SK-N-SH (cell line): ENCODE measurements around the gene C2orf42. TPM values are rescaled to one million over a fixed set of nuclear protein-coding genes. Genes with fewer than 3 reads are reported as not detected.
A peak's percentile ranks its signal among the peaks of the same experiment; 100 is the strongest.
"Not testable (repeated sequence)": the region's sequence is repeated elsewhere in the genome, so short reads cannot be mapped to it uniquely, and the experiment has no call there.

ENCODE experiments used
- CTCF ChIA-PET: fragments of 300-600, 350-600 bp; formaldehyde crosslinking; extraction: SDS; loops from one replicate; lab custom pipeline; 2021; lab: Yijun Ruan, JAX
- POLR2A ChIA-PET: fragments of 350-600 bp; sonication (Branson Sonifier 250); formaldehyde crosslinking; extraction: SDS; loops from one replicate; lab custom pipeline; 2020; ENCODE audit warnings: antibody characterized with exemption, inconsistent platforms; lab: Yijun Ruan, JAX
- DNase-seq: peaks from one replicate; pipeline ENCODE4 v3.0.0; 2012
- H2AFZ ChIP-seq: fragments of 200-600 bp; sonication (generic); 2 replicates; pipeline ENCODE4 v1.8.1; 2016; ENCODE audit warnings: antibody characterized with exemption, mild to moderate bottlenecking, low read depth
- H3F3A ChIP-seq: fragments of 200-600 bp; sonication (generic); replicated peaks from 2 replicates; pipeline ENCODE3; 2016; ENCODE audit warnings: antibody characterized with exemption, mild to moderate bottlenecking; ENCODE audit not compliant: insufficient read depth
- H3K27ac ChIP-seq, 2 experiments: fragments of 200-500 bp in 1 of 2; fragments of 200-600 bp in 1 of 2; sonication (Bioruptor generic) in 1 of 2; sonication (generic), shearing (Covaris generic) in 1 of 2; 2 replicates each; pipeline versions ENCODE4 v1.5.1 to v1.6.1; 2014 to 2016; ENCODE audit warnings: low read depth in 2 of 2, inconsistent platforms in 1 of 2, low read length in 1 of 2, mild to moderate bottlenecking in 1 of 2, mixed read lengths in 1 of 2
- H3K27me3 ChIP-seq: fragments of 200-600 bp; sonication (generic), shearing (Covaris generic); 2 replicates; pipeline ENCODE4 v1.6.1; 2016; ENCODE audit warnings: mixed run types; ENCODE audit not compliant: insufficient read depth
- H3K36me3 ChIP-seq, 2 experiments: fragments of 200-500 bp in 1 of 2; fragments of 200-600 bp in 1 of 2; sonication (Bioruptor generic) in 1 of 2; sonication (generic) in 1 of 2; replicated peaks in 1 of 2; 2 replicates each; pipeline versions ENCODE3 to v1.5.1; 2014 to 2016; ENCODE audit warnings: low read length in 1 of 2, mild to moderate bottlenecking in 1 of 2; ENCODE audit not compliant: insufficient read depth in 2 of 2, control insufficient read depth in 1 of 2
- H3K4me1 ChIP-seq, 2 experiments: fragments of 200-500 bp in 1 of 2; fragments of 200-600 bp in 1 of 2; sonication (Bioruptor generic) in 1 of 2; sonication (generic), shearing (Covaris generic) in 1 of 2; 2 replicates each; pipeline versions ENCODE4 v1.5.1 to v1.6.1; 2014 to 2016; ENCODE audit warnings: low read depth in 1 of 2, low read length in 1 of 2, mixed run types in 1 of 2; ENCODE audit not compliant: insufficient read depth in 2 of 2, control insufficient read depth in 1 of 2
- H3K4me2 ChIP-seq: fragments of 200-600 bp; sonication (generic), shearing (Covaris generic); 2 replicates; pipeline ENCODE4 v1.6.1; 2017; ENCODE audit warnings: mixed run types
- H3K4me3 ChIP-seq, 2 experiments: fragments of 200-500 bp in 1 of 2; fragments of 200-600 bp in 1 of 2; sonication (Bioruptor generic) in 1 of 2; sonication (generic), shearing (Covaris generic) in 1 of 2; 2 replicates each; pipeline versions ENCODE4 v1.5.1 to v1.8.1; 2014 to 2016; ENCODE audit warnings: low read depth in 2 of 2, inconsistent platforms in 1 of 2, low read length in 1 of 2, mild to moderate bottlenecking in 1 of 2, mixed read lengths in 1 of 2, moderate library complexity in 1 of 2
- H3K79me2 ChIP-seq: fragments of 200-600 bp; sonication (generic); 2 replicates; pipeline ENCODE4 v1.8.1; 2017; ENCODE audit warnings: mild to moderate bottlenecking; ENCODE audit not compliant: insufficient read depth
- H3K9ac ChIP-seq: fragments of 200-600 bp; sonication (generic); 2 replicates; pipeline ENCODE4 v1.6.1; 2017; ENCODE audit warnings: mixed run types
- H3K9me2 ChIP-seq: fragments of 200-600 bp; sonication (generic); 2 replicates; pipeline ENCODE4 v1.6.1; 2017; ENCODE audit warnings: mixed run types
- H3K9me3 ChIP-seq: fragments of 200-600 bp; sonication (generic); 2 replicates; pipeline ENCODE4 v1.6.1; 2017; ENCODE audit warnings: mixed run types, mild to moderate bottlenecking, moderate library complexity
- H4K20me1 ChIP-seq: fragments of 200-600 bp; sonication (generic); 2 replicates; pipeline ENCODE4 v1.6.1; 2017; ENCODE audit warnings: mild to moderate bottlenecking, mixed run types; ENCODE audit not compliant: insufficient read depth
- ELF1 ChIP-seq: IDR thresholded peaks from 2 replicates; pipeline ENCODE4 v1.4.0; 2012
- EP300 ChIP-seq, 2 experiments: IDR thresholded peaks; 2 replicates each; pipeline versions ENCODE4 v1.4.0 to v1.6.1; 2012; ENCODE audit warnings: borderline replicate concordance in 1 of 2, low read depth in 1 of 2, low read length in 1 of 2
- FOSL2 ChIP-seq: IDR thresholded peaks from 2 replicates; pipeline ENCODE4 v1.4.0; 2012; ENCODE audit warnings: low read depth, mild to moderate bottlenecking, moderate library complexity, borderline replicate concordance
- FOXM1 ChIP-seq: IDR thresholded peaks from 2 replicates; pipeline ENCODE4 v1.4.0; 2012; ENCODE audit warnings: low read depth, mild to moderate bottlenecking
- GABPA ChIP-seq: IDR thresholded peaks from 2 replicates; pipeline ENCODE4 v1.4.0; 2012; ENCODE audit warnings: low read depth, mild to moderate bottlenecking
- GATA2 ChIP-seq: sonication (generic); formaldehyde crosslinking; IDR thresholded peaks from 2 replicates; pipeline ENCODE4 v1.5.0; 2020; ENCODE audit warnings: mild to moderate bottlenecking, missing genetic modification reagents
- JUND ChIP-seq: IDR thresholded peaks from 2 replicates; pipeline ENCODE4 v1.4.0; 2012
- NRF1 ChIP-seq: IDR thresholded peaks from 2 replicates; pipeline ENCODE4 v1.6.1; 2012; ENCODE audit warnings: low read depth, mild to moderate bottlenecking, low read length
- PBX3 ChIP-seq: IDR thresholded peaks from 2 replicates; pipeline ENCODE4; 2012
- POLR2AphosphoS5 ChIP-seq: IDR thresholded peaks from 2 replicates; pipeline ENCODE4 v1.6.1; 2012; ENCODE audit warnings: low read depth, low read length
- RAD21 ChIP-seq: IDR thresholded peaks from 2 replicates; pipeline ENCODE4 v1.6.1; 2012; ENCODE audit warnings: mild to moderate bottlenecking, low read length
- RCOR1 ChIP-seq: fragments of 150-350 bp; IDR thresholded peaks from 2 replicates; pipeline ENCODE4 v1.6.1; 2017; ENCODE audit warnings: antibody characterized with exemption, low read length
- RXRA ChIP-seq: IDR thresholded peaks from 2 replicates; pipeline ENCODE4 v1.4.0; 2012; ENCODE audit warnings: low read depth, mild to moderate bottlenecking, borderline replicate concordance
- SIN3A ChIP-seq: IDR thresholded peaks from 2 replicates; pipeline ENCODE4 v1.6.1; 2012; ENCODE audit warnings: low read depth, mild to moderate bottlenecking, low read length, moderate library complexity, borderline replicate concordance
- SMC3 ChIP-seq: IDR thresholded peaks from 2 replicates; pipeline ENCODE4 v1.6.1; 2012; ENCODE audit warnings: low read depth, low read length, improper control_type of control experiment
- TAF1 ChIP-seq: IDR thresholded peaks from 2 replicates; pipeline ENCODE4 v1.6.1; 2012; ENCODE audit warnings: low read depth, mild to moderate bottlenecking, low read length, moderate library complexity, borderline replicate concordance
- TCF12 ChIP-seq: IDR thresholded peaks from 2 replicates; pipeline ENCODE4 v1.4.0; 2012
- TEAD4 ChIP-seq: IDR thresholded peaks from 2 replicates; pipeline ENCODE4 v1.4.0; 2012; ENCODE audit warnings: mild to moderate bottlenecking, borderline replicate concordance; ENCODE audit not compliant: insufficient read depth
- USF1 ChIP-seq: IDR thresholded peaks from 2 replicates; pipeline ENCODE4 v1.4.0; 2012; ENCODE audit warnings: low read depth, borderline replicate concordance
- USF2 ChIP-seq: fragments of 150-350 bp; IDR thresholded peaks from 2 replicates; pipeline ENCODE4 v1.6.1; 2017; ENCODE audit warnings: antibody characterized with exemption, low read length, low read depth, borderline replicate concordance
- YY1 ChIP-seq: IDR thresholded peaks from 2 replicates; pipeline ENCODE4 v1.4.0; 2012; ENCODE audit warnings: low read depth, mild to moderate bottlenecking
- WGBS: methylation state at CpG from one replicate; pipeline ENCODE4 v1.1.6; 2017; ENCODE audit warnings: low lambda C conversion rate; 5-methylcytosine and 5-hydroxymethylcytosine counted together
- polyA plus RNA-seq, 3 experiments: library from polyadenylated mRNA; depleted of rRNA; stranded (reverse); fragments of >200 nt; gene quantifications; 2 replicates each; pipeline ENCODE4 v1.2.3, GENCODE V29; 2012

The C2orf42 gene
- polyA plus RNA-seq, 1 of the 3 experiments (the other 2 are of a cell fraction), result 5.1 TPM

- H4K20me1 ChIP-seq, result not testable (repeated sequence)
Measured at GRCh38 chr2:70223305-70223704, 32.5 kb upstream of the C2orf42 start.

GRCh38 chr2:70214953-70215549 is 24.2 kb upstream of the C2orf42 start:
- Histone ChIP-seq H2AFZ (no peak overlapping the region), H3F3A (peaks cover 44% of the 10 kb centered on the region), H3K9me2 (no peaks in the 10 kb centered on the region), H3K4me2 (peak overlapping the region; percentile 18; the same call in 1 of the 2 replicates), H3K36me3 (peaks cover 76 to 86% of the 10 kb centered on the region in 2 experiments), H3K27me3 (no peaks in the 10 kb centered on the region), H3K79me2 (peaks cover 21% of the 10 kb centered on the region; the same call in 1 of the 2 replicates), H3K27ac (peak overlapping the region in 1 of 2 experiments; percentile 69; a peak in 3 of 4 replicates), H4K20me1 (peaks cover 3% of the 10 kb centered on the region; the same call in 1 of the 2 replicates), H3K4me3 (no peak overlapping the region), H3K9me3 (no peaks in the 10 kb centered on the region), H3K9ac (no peak overlapping the region; the same call in 1 of the 2 replicates), H3K4me1 (peaks cover 3 to 38% of the 10 kb centered on the region in 2 experiments; a peak in 3 of 4 replicates)
- ChIA-PET CTCF (interaction anchor here (0.7 kb wide), 1 partner anchor 37 kb away, joined by 3 read pairs; no protein-coding TSS in a partner anchor), POLR2A (interaction anchor here (0.8 kb wide), 1 partner anchor 18 kb away, joined by 3 read pairs; no protein-coding TSS in a partner anchor)
- TF ChIP-seq RXRA (no peak), SMC3 (no peak), NRF1 (no peak), JUND (peak; percentile 75), YY1 (no peak), TEAD4 (no peak), GATA2 (CRISPR knock-in tag) (no peak), TCF12 (peak; percentile 49), SIN3A (no peak), FOXM1 (no peak), EP300 (IDR thresholded peaks at IDR 0.05; ENCODE audit: borderline replicate concordance in 1 of 2, low read depth in 1 of 2, low read length in 1 of 2) (peak in 1 of 2 experiments; percentile 22; a peak in 1 of 4 replicates), FOSL2 (peak; percentile 76; the same call in 1 of the 2 replicates), POLR2AphosphoS5 (no peak), USF2 (no peak), USF1 (no peak), RCOR1 (no peak), GABPA (no peak), ELF1 (no peak), PBX3 (peak; percentile 90), TAF1 (no peak), RAD21 (no peak)
- 66% methylated on average over 3 of the region's 3 CpGs for WGBS
- DNase-seq, result no peak

More at GRCh38 chr2:70223305-70223704, 32.5 kb upstream of the C2orf42 start:
- H3K36me3 ChIP-seq, result peaks cover 81 to 90% of the 10 kb centered on the region in 2 experiments
- H3K4me3 ChIP-seq, H3K9me3 ChIP-seq, H3K27me3 ChIP-seq, H3K9me2 ChIP-seq, H3K27ac ChIP-seq, H2AFZ ChIP-seq, H3K9ac ChIP-seq, POLR2A ChIA-PET, H3K4me2 ChIP-seq, H3K4me1 ChIP-seq, DNase-seq: not testable (repeated sequence)
- CTCF ChIA-PET, result interaction anchor here (1.3 kb wide), 1 partner anchor 81 kb away, joined by 3 read pairs; no protein-coding TSS in a partner anchor
- 93% methylated on average over 3 of the region's 3 CpGs for WGBS
- H3F3A ChIP-seq, result peaks cover 23% of the 10 kb centered on the region
- peaks cover 35% of the 10 kb centered on the region for H3K79me2 ChIP-seq
